Measurements from ENCODE around the gene PRRC2A.

Gene PRRC2A

GRCh38 chr6:31622684-31623091 lies 2.2 kb downstream of the PRRC2A start:
- in situ Hi-C loops (cut with HindIII; ENCODE audit: low sequenced_read_pairs): no loop called here

DNA sequence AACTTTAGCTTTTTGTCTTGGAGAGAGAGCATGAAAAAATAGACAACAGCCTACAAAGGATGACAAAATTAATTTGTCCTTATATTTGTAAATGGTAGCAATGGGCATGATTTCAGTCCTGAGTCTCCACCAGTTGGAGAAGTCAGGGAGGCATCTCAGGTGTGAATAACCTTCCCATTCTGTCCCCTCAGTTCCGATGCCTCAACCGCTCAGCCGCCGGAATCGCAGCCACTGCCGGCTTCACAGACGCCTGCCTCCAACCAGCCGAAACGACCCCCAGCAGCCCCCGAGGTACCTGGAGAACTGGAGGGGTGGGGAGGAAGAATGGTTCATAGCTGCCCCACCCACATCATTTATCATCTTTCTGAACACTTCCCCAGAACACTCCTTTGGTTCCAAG lies 3.6 kb downstream of the PRRC2A start:
- in situ Hi-C loops (cut with HindIII; ENCODE audit: low sequenced_read_pairs): no loop called here

DNA sequence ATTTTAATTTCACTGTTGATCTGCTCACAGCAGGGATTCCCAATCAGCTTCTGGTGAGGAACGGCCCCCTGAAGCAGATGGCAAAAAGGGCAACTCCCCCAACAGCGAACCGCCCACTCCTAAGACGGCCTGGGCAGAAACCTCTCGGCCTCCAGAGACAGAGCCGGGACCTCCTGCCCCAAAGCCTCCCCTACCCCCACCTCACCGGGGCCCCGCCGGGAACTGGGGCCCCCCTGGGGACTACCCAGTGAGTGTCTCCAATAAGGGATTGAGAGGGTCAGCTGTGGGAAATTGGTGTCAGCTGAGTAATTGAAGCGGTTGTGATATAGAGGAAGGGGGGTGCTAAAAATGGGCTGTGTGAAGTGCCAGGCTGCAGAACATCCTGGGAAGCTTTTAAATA lies 6.4 kb downstream of the PRRC2A start:
- in situ Hi-C loops (cut with HindIII; ENCODE audit: low sequenced_read_pairs): no loop called here

GRCh38 chr6:31627690-31628287 lies 7.3 kb downstream of the PRRC2A start:
- in situ Hi-C loops (cut with HindIII; ENCODE audit: low sequenced_read_pairs): no loop called here

GRCh38 chr6:31629014-31629413 lies 8.5 kb downstream of the PRRC2A start:
- in situ Hi-C loops (cut with HindIII; ENCODE audit: low sequenced_read_pairs): no loop called here

DNA sequence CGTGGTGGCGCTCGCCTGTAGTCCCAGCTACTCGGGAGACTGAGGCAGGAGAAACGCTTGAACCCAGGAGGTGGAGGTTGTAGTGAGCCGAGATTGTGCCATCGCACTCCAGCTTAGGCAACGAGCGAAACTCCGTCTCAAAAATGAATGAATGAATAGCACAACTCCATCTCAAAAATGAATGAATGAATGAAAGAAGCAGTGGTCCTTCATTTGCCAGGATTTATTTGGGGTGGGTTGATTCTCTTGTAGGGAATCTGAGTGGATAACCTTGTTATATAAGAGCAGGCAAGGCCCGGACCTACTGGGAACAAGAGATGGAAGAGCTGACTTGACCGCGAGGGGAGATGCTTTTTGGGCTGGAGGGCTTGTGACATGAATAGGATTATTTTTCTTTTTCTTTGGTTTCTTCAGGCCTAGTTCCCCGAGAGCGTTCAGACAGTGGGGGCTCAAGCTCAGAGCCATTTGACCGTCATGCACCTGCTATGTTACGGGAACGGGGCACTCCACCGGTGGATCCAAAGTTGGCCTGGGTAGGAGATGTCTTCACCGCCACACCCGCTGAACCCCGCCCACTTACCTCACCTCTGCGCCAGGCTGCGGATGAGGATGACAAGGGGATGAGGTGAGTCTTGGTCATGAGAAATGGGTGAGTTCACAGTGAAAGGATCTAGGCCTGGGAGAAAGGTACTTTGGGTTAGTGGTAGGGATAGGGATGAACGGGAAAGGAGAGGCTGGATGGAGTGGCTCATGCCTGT lies 9.8 kb downstream of the PRRC2A start:
- in situ Hi-C loops (cut with HindIII; ENCODE audit: low sequenced_read_pairs): no loop called here

DNA sequence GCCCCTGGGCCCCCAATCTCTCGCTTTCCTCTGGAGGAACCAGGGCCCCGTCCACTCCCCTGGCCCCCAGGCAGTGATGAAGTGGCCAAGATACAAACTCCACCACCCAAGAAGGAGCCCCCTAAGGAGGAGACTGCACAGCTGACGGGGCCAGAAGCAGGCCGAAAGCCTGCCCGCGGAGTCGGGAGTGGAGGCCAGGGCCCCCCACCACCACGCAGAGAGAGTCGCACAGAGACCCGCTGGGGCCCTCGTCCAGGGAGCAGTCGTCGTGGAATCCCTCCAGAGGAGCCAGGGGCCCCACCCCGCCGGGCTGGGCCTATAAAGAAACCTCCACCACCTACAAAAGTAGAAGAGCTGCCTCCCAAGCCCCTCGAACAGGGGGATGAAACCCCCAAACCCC lies 10.7 kb downstream of the PRRC2A start:
- in situ Hi-C loops (cut with HindIII; ENCODE audit: low sequenced_read_pairs): no loop called here

GRCh38 chr6:31631681-31632278 lies 11.3 kb downstream of the PRRC2A start:
- in situ Hi-C loops (cut with HindIII; ENCODE audit: low sequenced_read_pairs): no loop called here

DNA sequence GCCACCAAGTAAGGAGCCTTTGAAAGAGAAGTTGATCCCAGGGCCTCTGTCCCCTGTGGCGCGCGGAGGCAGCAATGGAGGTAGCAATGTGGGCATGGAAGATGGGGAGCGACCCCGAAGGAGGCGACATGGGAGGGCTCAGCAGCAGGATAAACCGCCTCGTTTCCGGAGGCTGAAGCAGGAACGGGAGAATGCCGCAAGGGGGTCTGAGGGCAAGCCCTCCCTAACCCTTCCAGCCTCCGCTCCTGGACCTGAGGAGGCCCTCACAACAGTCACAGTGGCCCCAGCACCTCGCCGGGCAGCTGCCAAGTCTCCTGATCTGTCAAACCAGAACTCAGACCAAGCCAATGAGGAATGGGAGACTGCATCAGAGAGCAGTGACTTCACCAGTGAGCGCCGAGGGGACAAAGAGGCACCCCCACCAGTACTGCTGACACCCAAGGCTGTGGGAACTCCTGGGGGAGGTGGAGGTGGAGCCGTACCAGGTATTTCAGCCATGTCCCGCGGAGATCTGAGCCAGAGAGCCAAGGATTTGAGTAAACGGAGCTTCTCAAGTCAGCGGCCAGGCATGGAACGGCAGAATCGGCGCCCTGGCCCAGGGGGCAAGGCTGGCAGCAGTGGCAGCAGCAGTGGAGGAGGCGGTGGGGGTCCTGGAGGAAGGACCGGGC lies 11.9 kb downstream of the PRRC2A start:
- in situ Hi-C loops (cut with HindIII; ENCODE audit: low sequenced_read_pairs): no loop called here

- in situ Hi-C loops (cut with HindIII; ENCODE audit: low sequenced_read_pairs): no loop called here
These were observed 12.9 kb downstream of the PRRC2A start for GRCh38 chr6:31633447-31633846.

DNA sequence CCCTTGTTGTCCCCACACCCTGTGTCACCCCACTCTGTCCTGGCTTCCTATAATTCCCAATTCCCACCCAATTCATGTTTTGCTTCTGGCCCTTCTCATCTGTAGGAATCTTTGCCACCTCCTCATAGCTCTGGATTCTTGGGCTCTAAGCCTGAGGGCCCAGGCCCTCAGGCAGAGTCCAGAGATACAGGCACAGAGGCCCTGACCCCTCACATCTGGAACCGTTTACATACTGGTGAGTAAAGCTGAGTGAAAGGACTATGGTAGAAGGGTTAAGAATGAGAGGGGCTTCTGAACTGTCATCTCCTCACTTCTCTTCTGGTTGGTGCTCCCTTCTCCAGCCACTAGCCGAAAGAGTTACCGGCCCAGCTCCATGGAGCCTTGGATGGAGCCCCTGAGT lies 13.6 kb downstream of the PRRC2A start:
- in situ Hi-C loops (cut with HindIII; ENCODE audit: low sequenced_read_pairs): no loop called here

DNA sequence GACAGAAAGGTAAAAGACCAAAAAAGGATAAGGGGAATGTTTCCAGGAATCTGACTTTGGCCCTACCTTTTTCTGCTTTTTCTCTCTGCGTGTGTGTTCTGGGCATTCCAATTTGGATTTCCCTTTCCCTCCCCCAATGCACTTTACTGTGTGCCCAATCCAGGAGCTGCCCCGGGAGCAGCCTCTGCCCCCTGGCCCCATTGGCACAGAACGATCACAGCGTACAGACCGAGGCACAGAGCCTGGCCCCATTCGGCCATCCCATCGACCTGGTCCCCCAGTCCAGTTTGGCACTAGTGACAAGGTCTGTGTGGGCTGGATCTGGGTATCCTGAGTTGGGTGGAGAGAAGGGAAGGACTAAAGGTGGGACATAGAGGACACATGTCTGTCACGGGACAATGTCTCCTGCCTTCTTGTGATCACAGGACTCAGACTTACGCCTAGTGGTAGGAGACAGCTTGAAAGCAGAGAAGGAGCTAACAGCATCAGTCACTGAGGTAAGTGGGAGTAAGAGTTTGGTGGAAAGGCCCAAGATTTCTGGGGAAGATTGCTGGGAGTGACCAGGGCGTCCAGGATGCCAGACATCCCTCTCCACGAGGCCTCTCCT lies 14.6 kb downstream of the PRRC2A start:
- in situ Hi-C loops (cut with HindIII; ENCODE audit: low sequenced_read_pairs): no loop called here

DNA sequence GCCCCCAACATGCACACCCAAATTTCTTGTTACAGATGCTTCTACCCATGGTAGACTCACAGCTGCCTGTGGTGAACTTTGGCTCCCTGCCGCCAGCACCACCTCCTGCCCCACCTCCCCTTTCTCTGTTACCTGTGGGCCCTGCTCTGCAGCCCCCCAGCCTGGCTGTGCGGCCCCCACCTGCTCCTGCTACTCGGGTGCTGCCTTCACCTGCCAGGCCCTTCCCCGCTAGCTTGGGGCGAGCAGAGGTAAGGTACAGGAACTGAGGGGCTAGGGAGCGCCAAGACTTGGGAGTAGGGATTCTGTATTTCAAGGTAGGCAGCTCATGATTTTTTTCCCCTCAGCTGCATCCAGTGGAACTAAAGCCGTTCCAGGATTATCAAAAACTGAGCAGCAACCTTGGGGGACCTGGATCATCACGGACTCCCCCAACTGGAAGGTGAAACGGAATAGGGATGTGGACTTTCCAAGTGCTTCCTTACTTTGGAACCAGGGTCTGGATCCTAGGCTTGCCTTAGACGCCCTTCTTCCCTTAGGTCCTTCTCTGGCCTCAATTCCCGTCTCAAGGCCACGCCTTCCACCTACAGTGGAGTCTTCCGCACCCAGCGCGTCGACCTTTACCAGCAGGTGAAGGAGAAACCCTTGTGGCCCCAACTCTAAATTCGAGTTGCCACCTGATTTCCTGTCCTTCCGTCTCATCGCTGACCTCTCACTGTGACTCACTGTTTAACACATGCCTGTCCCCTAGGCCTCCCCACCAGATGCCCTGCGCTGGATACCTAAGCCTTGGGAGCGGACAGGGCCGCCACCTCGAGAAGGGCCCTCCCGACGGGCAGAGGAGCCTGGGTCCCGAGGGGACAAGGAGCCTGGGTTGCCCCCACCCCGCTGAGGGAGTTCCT lies 16.4 kb downstream of the PRRC2A start:
- in situ Hi-C loops (cut with HindIII; ENCODE audit: low sequenced_read_pairs): no loop called here

GRCh38 chr6:31639043-31639442 lies 18.5 kb downstream of the PRRC2A start:
- in situ Hi-C loops (cut with HindIII; ENCODE audit: low sequenced_read_pairs): no loop called here

DNA sequence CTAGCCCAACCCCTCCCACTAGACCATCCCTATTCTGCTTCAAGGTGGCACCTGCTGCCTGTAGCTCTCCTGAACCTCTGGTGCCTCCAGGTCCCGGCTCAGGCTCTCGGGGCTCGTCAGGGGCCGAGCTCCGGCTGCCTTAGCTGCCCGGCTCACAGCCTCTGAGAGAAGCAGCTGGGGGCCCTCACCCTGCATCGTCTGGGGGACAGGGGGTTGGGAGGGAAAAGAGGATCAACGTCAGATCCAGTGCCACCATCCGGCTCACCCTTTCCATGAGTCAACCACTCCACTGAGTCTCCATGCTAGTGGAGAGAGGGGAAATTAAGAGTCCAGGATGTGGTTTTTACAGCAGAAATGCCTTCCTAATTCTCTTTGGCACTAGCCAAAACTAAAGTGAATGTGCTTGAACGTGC lies 18.9 kb downstream of the PRRC2A start:
- in situ Hi-C loops (cut with HindIII; ENCODE audit: low sequenced_read_pairs): no loop called here

- in situ Hi-C loops (cut with HindIII; ENCODE audit: low sequenced_read_pairs): no loop called here
These were observed 20.1 kb downstream of the PRRC2A start for GRCh38 chr6:31640612-31641011.

DNA sequence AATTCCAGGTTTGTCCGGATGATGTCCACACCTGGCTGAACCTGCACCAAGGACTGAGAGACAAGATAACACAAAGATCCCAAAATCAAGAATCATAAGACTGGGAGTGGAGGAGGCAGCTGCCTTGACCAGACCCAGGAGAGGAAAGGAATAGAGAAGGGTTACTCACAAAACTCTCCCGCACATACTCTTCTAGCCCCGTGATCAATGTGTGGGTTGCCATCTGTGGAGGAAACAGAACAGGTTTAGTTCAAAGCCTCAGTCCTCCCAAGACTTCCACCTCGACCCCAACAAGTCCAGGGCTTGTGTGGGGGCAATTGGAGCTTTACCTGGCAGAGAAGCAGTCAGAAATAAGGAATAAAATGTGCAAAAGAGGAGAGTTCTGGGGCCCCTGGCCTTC lies 20.9 kb downstream of the PRRC2A start:
- in situ Hi-C loops (cut with HindIII; ENCODE audit: low sequenced_read_pairs): no loop called here

DNA sequence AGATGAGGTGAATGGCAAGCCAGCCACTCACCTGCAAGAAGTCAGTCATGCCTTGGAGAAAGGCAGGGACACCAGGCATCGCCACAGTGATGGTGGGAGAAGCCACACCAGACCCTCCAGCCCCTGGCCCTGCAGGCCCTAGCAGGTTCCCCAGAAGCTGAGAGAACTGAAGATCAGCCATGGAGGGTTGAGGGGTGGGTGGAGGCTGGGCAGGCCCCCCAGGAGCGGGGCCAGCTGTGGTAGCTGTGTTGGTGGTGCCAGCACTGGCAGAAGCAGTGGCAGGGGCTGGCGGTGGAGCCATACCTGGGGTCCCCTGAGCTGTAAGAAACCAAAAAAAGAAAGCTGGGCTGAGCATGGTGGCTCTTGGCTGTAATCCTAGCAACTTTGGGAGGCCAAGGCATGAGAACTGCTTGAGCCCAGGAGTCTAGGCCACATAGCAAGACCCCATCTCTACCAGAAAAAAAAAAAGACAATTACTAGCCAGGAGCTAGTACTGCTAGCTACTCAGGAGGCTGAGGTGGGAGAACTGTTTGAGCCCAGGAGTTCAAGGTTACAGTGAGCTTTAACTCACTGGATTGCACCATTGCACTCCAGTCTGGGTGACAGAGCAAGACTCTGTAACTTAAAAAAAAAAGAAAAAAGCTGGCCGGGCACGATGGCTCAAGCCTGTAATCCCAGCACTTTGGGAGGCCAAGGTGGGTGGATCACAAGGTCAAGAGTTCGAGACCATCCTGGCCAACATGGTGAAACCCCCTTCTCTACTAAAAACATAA lies 22.5 kb downstream of the PRRC2A start:
- in situ Hi-C loops (cut with HindIII; ENCODE audit: low sequenced_read_pairs): no loop called here

DNA sequence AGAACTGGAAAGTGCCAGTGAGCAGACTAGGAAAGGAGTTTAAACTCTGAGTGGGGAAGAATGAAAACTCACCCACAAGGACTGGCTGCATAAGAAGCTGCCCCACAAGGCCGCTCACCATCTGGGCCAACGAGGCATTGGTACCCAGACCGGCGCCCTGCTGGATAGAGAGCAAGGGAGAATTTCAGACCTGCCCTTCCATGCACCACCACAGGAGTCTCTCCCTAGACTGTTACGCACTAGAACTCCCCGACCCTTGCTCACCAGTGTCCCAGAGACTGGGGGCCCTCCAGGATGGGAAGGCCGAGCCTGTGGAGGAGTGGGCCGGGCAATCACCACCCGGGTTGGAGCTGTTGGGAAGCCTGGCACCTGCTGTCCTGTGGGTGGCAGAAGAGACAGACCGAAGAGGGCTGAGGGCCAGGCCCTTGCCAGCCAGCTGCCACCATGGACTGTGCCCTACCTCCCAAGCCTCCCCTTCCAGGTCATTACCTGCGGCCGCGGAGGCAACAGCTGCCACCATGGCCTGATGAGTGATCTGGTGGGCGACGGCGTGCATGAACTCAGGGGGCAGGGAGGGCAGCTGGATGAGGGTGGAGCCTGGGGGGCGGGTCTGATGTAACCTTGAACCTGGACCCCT lies 23.4 kb downstream of the PRRC2A start:
- in situ Hi-C loops (cut with HindIII; ENCODE audit: low sequenced_read_pairs): no loop called here
